ENCODE data around the gene BACH2. TPM values are rescaled to one million over a fixed set of nuclear protein-coding genes. Genes with fewer than 3 reads are reported as not detected.

BACH2 gene
- total and polyA plus RNA-seq, 9 of the 15 experiments (the other 6 are each of a cell fraction or from before 2014, with no cell fraction given): 0.06 to 3.1 (median 0.59) TPM

DNA sequence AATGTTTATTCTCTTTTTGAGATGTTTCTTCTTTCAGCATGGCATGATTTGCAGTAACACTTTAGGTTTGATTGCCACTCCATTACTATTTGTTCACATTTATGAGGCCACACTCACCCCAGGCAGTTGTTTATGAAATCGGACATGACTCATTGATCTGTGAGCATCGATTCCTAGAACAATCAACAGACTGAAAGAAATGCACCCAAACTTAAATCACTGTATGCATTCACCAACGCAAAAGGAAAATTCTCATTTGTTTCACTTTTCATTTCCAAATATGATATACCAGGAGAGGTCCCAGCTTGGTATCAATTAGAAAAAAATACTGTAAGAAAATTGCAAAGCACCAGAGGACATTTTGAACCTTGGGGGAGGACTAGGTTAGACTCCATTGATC, 407.8 kb downstream of the BACH2 start (continued):
- no peak for TF ChIP-seq HDAC3 (IDR thresholded peaks at IDR 0.05; ENCODE audit: borderline replicate concordance, partially characterized antibody)
- no peak for TF ChIP-seq XRCC3 (IDR thresholded peaks at IDR 0.05)
- TF ChIP-seq, protein P1, sequence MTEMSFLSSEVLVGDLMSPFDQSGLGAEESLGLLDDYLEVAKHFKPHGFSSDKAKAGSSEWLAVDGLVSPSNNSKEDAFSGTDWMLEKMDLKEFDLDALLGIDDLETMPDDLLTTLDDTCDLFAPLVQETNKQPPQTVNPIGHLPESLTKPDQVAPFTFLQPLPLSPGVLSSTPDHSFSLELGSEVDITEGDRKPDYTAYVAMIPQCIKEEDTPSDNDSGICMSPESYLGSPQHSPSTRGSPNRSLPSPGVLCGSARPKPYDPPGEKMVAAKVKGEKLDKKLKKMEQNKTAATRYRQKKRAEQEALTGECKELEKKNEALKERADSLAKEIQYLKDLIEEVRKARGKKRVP (CRISPR knock-in tag; IDR thresholded peaks at IDR 0.05): no peak

DNA sequence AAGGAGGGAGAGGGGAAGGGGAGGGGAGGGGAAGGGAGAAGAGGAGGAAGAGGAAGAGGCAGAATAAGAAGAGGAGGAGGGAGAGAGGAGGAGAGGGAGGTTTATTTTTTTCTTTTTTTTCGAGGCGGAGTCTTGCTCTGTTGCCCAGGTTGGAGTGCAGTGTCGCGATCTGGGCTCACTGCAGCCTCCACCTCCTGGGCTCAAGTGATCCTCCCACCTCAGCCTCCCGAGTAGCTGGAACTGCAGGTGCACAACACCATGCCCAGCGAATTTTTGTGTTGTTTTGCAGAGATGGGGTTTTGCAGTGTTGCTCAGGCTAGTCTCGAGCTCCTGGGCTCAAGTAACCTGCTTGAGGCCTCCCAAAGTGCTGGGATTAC, 408.5 kb downstream of the BACH2 start:
- in situ Hi-C loops (cut with MboI) (no loop called here), intact Hi-C loops (cut with micrococcal nuclease) (no loop called here)
- DNase-seq (ENCODE audit: extremely low read depth in 1 of 4, low spot score in 3 of 4): no peak
- H3K79me2 ChIP-seq (ENCODE audit: control insufficient read depth, insufficient read depth, low read length): no peaks in the 10 kb centered on the region
- H2AFZ ChIP-seq (ENCODE audit: low read depth, low read length): no peak overlapping the region
- no peak overlapping the region for H3K27ac ChIP-seq (ENCODE audit: extremely low read depth, low read depth, low read length)
- ChIA-PET POLR2A (no interaction called here), CTCF (ENCODE audit: low intra/inter-chr PET ratio) (no interaction called here)
- no peaks in the 10 kb centered on the region for H3K36me3 ChIP-seq (ENCODE audit: control insufficient read depth, insufficient read depth, low read length)
- H3K9me1 ChIP-seq (ENCODE audit: control insufficient read depth, insufficient read depth, low read length): no peaks in the 10 kb centered on the region
- H3K4me3 ChIP-seq: no peak overlapping the region
- ATAC-seq: no peak
- FAIRE-seq: no peak
- H3K4me2 ChIP-seq (ENCODE audit: insufficient read depth, low read length): no peak overlapping the region
- no peaks in the 10 kb centered on the region for H3K27me3 ChIP-seq (ENCODE audit: control insufficient read depth in 2 of 2, insufficient read depth in 2 of 2, low read length in 2 of 2)
- no peak overlapping the region for H3K9ac ChIP-seq (ENCODE audit: insufficient read depth in 1 of 2, low read depth in 2 of 2, low read length in 2 of 2)
- TF ChIP-seq ZNF121 (CRISPR knock-in tag; conservative IDR thresholded peaks at IDR 0.05): peak; percentile 39; the same call in 1 of the 2 replicates
- no peak for TF ChIP-seq GATA2 (CRISPR knock-in tag; IDR thresholded peaks at IDR 0.05)
- no peak for TF ChIP-seq L3MBTL2 (IDR thresholded peaks at IDR 0.05)
- no peaks in the 10 kb centered on the region for H3K9me3 ChIP-seq (replicated peaks; ENCODE audit: control insufficient read depth, insufficient read depth, low read depth, low read length)
- H3K4me1 ChIP-seq (replicated peaks in 1 of 2; ENCODE audit: control insufficient read depth in 2 of 2, insufficient read depth in 2 of 2, low read length in 2 of 2): peaks cover 0 to 22% of the 10 kb centered on the region in 2 experiments; a peak in 2 of 5 replicates
- no TSS peak for BruUV-seq (replicated peaks)
- no peaks in the 10 kb centered on the region for H4K20me1 ChIP-seq (replicated peaks; ENCODE audit: control insufficient read depth, insufficient read depth, low read length)
- WGBS (ENCODE audit: insufficient coverage, low coverage, missing lambda C conversion rate): 26% methylated on average over 3 of the region's 7 CpGs

All from K562 (cell line).